Stomach (tissue), 9 donors: ENCODE measurements around the gene MYO5C. TPM values are rescaled to one million over a fixed set of nuclear protein-coding genes. Genes with fewer than 3 reads are reported as not detected.
"Not testable (repeated sequence)": the region's sequence is repeated elsewhere in the genome, so short reads cannot be mapped to it uniquely, and the experiment has no call there.

Experiments used
- DNase-seq, 2 donors: peaks; one replicate each; pipeline versions ENCODE4 v3.0.0 to v3.0.0-alpha.2; 2013 to 2019
- H3K27ac ChIP-seq, 5 donors: fragments of 200-600 bp in 4 of 5; sonication (generic) in 4 of 5; one replicate each; pipeline ENCODE4 v1.5.1; 2013 to 2019; ENCODE audit warnings: mild to moderate bottlenecking in 1 of 5, moderate library complexity in 1 of 5
- H3K27me3 ChIP-seq, 3 donors: fragments of 200-600 bp; sonication (generic); one replicate each; pipeline ENCODE4 v1.5.1; 2017 to 2019; ENCODE audit warnings: mixed run types in 1 of 3
- H3K36me3 ChIP-seq, 4 donors: fragments of 200-600 bp; sonication (generic); 1 replicate in 3 of 4; 2 replicates in 1 of 4; pipeline ENCODE4 v1.5.1; 2016 to 2019
- H3K4me1 ChIP-seq, 4 donors: fragments of 200-600 bp; sonication (generic); one replicate each; pipeline ENCODE4 v1.5.1; 2016 to 2019
- H3K4me3 ChIP-seq, 4 donors: fragments of 200-600 bp; sonication (generic) in 3 of 4; one replicate each; pipeline ENCODE4 v1.5.1; 2016 to 2019; ENCODE audit warnings: mild to moderate bottlenecking in 1 of 4
- H3K9me3 ChIP-seq, 4 donors: fragments of 200-600 bp; sonication (generic); one replicate each; pipeline ENCODE4 v1.5.1; 2016 to 2019
- EP300 ChIP-seq: sonication (generic); formaldehyde crosslinking; IDR thresholded peaks from one replicate; pipeline ENCODE4 v1.6.1; 2017; ENCODE audit warnings: antibody characterized with exemption
- POLR2A ChIP-seq, 4 donors: fragments of 450-650 bp; IDR thresholded peaks; one replicate each; pipeline ENCODE4 v1.6.1; 2016; ENCODE audit warnings: antibody characterized with exemption in 4 of 4, control low read depth in 2 of 4, mild to moderate bottlenecking in 1 of 4, moderate library complexity in 1 of 4
- POLR2AphosphoS5 ChIP-seq, 3 donors: sonication (generic); formaldehyde crosslinking; IDR thresholded peaks; one replicate each; pipeline ENCODE4 v1.6.1; 2016; ENCODE audit warnings: antibody characterized with exemption in 3 of 3
- WGBS, 5 donors: extraction: QIAGEN DNeasy Blood & Tissue Kit in 3 of 5; methylation state at CpG; one replicate each; pipeline versions ENCODE4 v1.1.5 to v1.1.7; 2013 to 2018; 5-methylcytosine and 5-hydroxymethylcytosine counted together
- intact Hi-C: fragments of 100-400 bp; cut with DNase I; formaldehyde crosslinking; loops from one replicate; pipeline ENCODE4 v1.15.1; 2023; ENCODE audit warnings: low total_unique reads
- polyA plus RNA-seq, 3 donors: library from polyadenylated mRNA; stranded (reverse); fragments of 200-250 nt; gene quantifications; one replicate each; pipeline ENCODE4 v1.2.3, GENCODE V29; 2013
- total RNA-seq, 5 donors: library from RNA; depleted of rRNA; stranded (reverse); fragments of >200 nt; gene quantifications; one replicate each; pipeline versions ENCODE4 v1.1.0 to v1.2.3, GENCODE V29; 2014 to 2016
- TF ChIP-seq, protein P1 (sequence below), 7 experiments: fragments of 450-650 bp in 4 of 7; fragments of 200-600 bp in 3 of 7; sonication (generic) in 3 of 7; IDR thresholded peaks; one replicate each; pipeline ENCODE4 v1.5.1; 2016 to 2019; ENCODE audit warnings: antibody characterized with exemption in 7 of 7, control low read depth in 2 of 7, mild to moderate bottlenecking in 1 of 7
- donor health status: healthy with polysubstance abuse.
- donor health status: Bipolar disorder and iron deficiency.
- donor health status: healthy.

Gene MYO5C
- total and polyA plus RNA-seq, 8 donors = 4.3 to 148 (median 25.6) TPM

DNA sequence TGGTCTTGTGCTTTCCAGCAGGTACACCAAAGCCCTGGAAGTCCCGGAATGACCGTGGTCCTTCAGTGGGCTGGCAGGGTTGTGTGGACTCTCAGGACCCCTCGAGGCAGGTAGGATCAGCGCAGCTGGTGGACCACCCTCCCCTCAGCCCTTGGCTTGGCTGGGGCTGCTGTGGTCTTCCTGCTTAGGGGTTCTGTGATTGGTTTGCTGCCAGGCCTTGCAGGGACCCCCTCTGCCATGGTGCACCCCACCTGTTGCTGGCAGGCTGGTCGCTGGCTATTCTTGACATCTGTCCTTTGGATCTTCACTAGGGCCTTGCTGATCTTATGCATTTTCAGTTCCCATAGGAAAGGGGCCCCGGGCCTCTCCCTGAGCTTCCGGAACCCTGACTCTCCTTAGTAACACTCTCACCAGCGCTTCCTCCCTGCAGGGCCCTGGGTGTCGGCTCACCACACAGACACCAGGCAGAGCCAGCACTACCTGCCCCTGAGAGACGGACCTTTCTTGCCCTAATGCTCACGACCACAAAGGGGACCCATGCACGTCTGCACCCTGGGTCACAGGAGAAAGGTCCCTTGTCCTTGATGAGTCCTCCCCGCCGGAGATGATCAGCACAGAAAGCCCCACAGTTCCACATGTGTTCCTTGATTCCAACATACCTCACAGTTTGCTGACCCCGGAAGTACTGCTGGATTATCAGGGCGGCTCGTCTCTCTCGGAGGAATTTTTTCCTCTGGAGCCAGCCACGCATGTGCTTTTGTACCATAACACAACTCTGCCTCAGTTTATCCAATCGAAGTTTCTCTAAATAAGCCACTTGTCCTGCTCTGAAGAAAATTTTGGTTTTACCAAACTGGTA, 51.7 kb downstream of the MYO5C start:
- no peak overlapping the region for H3K4me3 ChIP-seq
- no peak for TF ChIP-seq EP300
- WGBS, 5 donors = 82 to 90% (median 84%) methylated on average over 18 to 20 of the region's 20 CpGs
- no peaks in the 10 kb centered on the region for H3K27me3 ChIP-seq
- no peak overlapping the region for H3K27ac ChIP-seq
- no peak for DNase-seq
- no peaks in the 10 kb centered on the region for H3K4me1 ChIP-seq
- intact Hi-C loops = no loop called here
- no peaks in the 10 kb centered on the region for H3K9me3 ChIP-seq
- H3K36me3 ChIP-seq = peaks cover 5 to 85% (median 80%) of the 10 kb centered on the region in 4 donors

DNA sequence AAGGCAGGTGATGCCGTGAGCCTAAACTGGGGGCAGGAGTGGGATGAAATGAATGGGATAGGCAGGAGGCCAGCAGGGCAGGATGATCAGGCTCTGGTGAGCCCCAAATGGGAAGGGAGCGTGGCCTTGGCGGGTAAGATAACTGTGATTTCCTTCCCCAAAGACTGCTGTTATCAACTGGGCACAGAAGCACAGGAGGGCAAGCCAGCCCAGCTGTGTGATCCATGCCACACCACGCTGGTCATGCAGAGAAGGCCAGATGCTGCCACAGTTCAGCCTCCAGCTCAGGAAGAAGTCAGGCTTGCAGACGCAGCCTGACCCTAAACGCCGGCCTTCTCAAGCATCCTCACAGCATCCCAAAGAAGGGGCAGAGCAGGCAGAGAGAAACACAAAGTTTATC, 52.3 kb downstream of the MYO5C start:
- intact Hi-C loops = no loop called here
- DNase-seq = no peak
- Histone ChIP-seq H3K27ac (no peak overlapping the region), H3K27me3 (no peaks in the 10 kb centered on the region), H3K36me3 (peaks cover 5 to 82% (median 77%) of the 10 kb centered on the region in 4 donors), H3K4me1 (no peaks in the 10 kb centered on the region), H3K4me3 (no peak overlapping the region), H3K9me3 (no peaks in the 10 kb centered on the region)
- 79 to 95% (median 89%) methylated on average over 7 of the region's 7 CpGs for WGBS, 5 donors
- TF ChIP-seq POLR2A (IDR thresholded peaks at IDR 0.05) = no peak

DNA sequence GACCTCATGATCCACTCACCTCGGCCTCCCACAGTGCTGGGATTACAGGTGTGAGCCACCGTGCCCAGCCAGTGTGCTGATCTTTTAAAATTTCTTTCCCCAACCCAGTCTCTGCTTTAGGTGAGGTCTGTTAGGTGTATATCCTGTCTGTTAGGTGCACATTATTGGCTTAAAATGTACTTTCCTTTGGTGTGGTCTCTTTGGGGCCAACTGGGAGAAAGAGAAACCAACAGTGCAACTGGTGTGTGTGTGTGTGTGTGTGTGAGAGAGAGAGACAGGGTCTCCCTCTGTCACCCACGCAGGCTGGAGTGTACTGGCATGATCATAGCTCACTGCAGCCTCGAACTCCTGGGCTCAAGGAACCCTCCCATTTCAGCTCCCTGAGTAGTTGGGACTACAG, 54.1 kb downstream of the MYO5C start:
- no peak overlapping the region for H3K27ac ChIP-seq
- intact Hi-C loops = no loop called here
- no peaks in the 10 kb centered on the region for H3K9me3 ChIP-seq
- H3K36me3 ChIP-seq = peaks cover 0 to 82% (median 78%) of the 10 kb centered on the region in 4 donors
- no peak for DNase-seq
- WGBS, 5 donors = 88 to 98% (median 89%) methylated on average over 4 of the region's 4 CpGs
- H3K4me3 ChIP-seq = no peak overlapping the region
- no peaks in the 10 kb centered on the region for H3K4me1 ChIP-seq
- TF ChIP-seq, protein P1, sequence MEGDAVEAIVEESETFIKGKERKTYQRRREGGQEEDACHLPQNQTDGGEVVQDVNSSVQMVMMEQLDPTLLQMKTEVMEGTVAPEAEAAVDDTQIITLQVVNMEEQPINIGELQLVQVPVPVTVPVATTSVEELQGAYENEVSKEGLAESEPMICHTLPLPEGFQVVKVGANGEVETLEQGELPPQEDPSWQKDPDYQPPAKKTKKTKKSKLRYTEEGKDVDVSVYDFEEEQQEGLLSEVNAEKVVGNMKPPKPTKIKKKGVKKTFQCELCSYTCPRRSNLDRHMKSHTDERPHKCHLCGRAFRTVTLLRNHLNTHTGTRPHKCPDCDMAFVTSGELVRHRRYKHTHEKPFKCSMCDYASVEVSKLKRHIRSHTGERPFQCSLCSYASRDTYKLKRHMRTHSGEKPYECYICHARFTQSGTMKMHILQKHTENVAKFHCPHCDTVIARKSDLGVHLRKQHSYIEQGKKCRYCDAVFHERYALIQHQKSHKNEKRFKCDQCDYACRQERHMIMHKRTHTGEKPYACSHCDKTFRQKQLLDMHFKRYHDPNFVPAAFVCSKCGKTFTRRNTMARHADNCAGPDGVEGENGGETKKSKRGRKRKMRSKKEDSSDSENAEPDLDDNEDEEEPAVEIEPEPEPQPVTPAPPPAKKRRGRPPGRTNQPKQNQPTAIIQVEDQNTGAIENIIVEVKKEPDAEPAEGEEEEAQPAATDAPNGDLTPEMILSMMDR (IDR thresholded peaks at IDR 0.05) = no peak
- TF ChIP-seq POLR2A (IDR thresholded peaks at IDR 0.05) = no peak
- no peak for TF ChIP-seq EP300
- TF ChIP-seq POLR2AphosphoS5 (IDR thresholded peaks at IDR 0.05) = no peak
- no peaks in the 10 kb centered on the region for H3K27me3 ChIP-seq

DNA sequence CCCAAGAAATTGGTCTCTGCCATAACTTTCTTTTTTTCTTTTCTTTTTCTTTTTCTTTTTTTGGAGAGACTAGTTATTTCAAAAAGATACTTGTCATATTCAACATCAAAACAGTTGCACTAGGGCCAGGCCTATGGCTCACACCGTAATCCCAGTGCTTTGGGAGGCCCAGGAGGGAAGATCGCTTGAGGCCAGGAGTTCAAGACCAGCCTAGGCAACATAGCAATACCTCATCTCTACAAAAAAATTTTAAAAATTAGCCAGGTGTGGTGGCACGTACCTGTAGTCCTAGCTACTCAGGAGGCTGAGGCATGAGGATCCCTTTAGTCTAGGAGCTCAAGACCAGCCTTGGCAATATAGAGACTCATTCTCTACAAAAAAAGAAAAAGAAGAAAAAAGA, 55.4 kb downstream of the MYO5C start:
- intact Hi-C loops = no loop called here
- H3K27ac ChIP-seq = no peak overlapping the region
- WGBS, 5 donors = 96 to 100% (median 96%) methylated on average over 3 of the region's 3 CpGs

DNA sequence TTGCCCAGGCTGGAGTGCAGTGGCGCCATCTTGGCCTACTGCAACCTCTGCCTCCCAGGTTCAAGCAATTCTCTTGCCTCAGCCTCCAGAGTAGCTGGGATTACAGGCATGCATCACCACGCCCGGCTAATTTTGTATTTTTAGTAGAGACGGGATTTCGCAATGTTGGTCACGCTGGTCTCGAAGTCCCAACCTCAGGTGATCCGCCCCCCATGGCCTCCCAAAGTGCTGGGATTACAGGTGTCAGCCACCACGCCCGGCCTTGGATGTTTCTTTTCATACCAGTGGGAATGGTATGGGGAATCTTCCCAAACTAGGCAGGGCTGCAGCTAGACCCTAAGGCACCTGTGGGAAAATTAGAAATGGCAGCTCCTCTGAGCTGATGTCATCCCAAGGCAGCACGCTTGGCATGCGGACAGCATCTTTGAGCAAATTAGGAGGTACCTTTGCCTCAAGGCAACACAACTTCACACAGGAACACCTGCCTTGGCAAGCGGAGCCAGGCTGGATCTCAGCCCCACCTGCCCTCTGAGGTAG, 56.5 kb downstream of the MYO5C start:
- intact Hi-C loops, H3K27ac ChIP-seq, H3K27me3 ChIP-seq, H3K4me3 ChIP-seq, DNase-seq, H3K9me3 ChIP-seq, H3K4me1 ChIP-seq: not testable (repeated sequence)
- 96 to 98% (median 97%) methylated on average over 13 of the region's 13 CpGs for WGBS, 5 donors
- peaks cover 0 to 81% (median 78%) of the 10 kb centered on the region in 4 donors for H3K36me3 ChIP-seq

More for the DNA sequence above, 55.4 kb downstream of the MYO5C start:
- Histone ChIP-seq H3K4me3 (no peak overlapping the region), H3K9me3 (no peaks in the 10 kb centered on the region), H3K27me3 (no peaks in the 10 kb centered on the region), H3K4me1 (no peaks in the 10 kb centered on the region), H3K36me3 (peaks cover 0 to 82% (median 78%) of the 10 kb centered on the region in 4 donors)
- DNase-seq = no peak
- TF ChIP-seq POLR2A (IDR thresholded peaks at IDR 0.05) (no peak), POLR2AphosphoS5 (IDR thresholded peaks at IDR 0.05) (no peak), EP300 (no peak)
- TF ChIP-seq, protein P1 (IDR thresholded peaks at IDR 0.05) = no peak

DNA sequence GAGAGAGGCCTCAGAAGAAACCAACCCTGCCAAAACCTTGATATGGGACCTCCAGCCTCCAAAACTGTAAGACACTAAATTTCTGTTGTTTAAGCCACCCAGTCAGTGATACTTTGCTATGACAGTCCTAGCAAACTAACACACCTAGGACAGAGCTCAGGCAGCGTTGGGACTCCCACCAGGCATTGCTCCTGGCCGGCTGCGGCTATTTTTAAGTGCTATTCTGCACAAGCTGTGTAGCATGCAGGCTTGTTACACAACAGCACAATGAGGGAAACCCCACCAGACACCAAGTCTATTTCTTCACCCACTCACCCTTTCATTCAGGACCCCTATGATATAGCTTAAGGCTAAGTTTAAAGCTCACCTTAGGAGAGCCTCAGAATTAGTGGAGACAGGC, 57.5 kb downstream of the MYO5C start:
- Histone ChIP-seq H3K27me3 (no peaks in the 10 kb centered on the region), H3K36me3 (peaks cover 0 to 80% (median 74%) of the 10 kb centered on the region in 4 donors), H3K4me1 (peaks cover 0 to 4% (median 0%) of the 10 kb centered on the region in 4 donors), H3K9me3 (no peaks in the 10 kb centered on the region), H3K27ac (no peak overlapping the region), H3K4me3 (no peak overlapping the region)
- TF ChIP-seq POLR2A (IDR thresholded peaks at IDR 0.05) = no peak
- no peak for TF ChIP-seq POLR2AphosphoS5 (IDR thresholded peaks at IDR 0.05)
- TF ChIP-seq, protein P1 (IDR thresholded peaks at IDR 0.05) = no peak
- intact Hi-C loops = no loop called here
- no peak for DNase-seq
- 90 to 96% (median 93%) methylated on average over 3 of the region's 3 CpGs for WGBS, 5 donors
